Measurements from ENCODE around the gene MARCHF4. TPM values are rescaled to one million over a fixed set of nuclear protein-coding genes. Genes with fewer than 3 reads are reported as not detected.

Gene MARCHF4
- total RNA-seq, 1 donor from 2014 or later: 0.12 TPM

DNA sequence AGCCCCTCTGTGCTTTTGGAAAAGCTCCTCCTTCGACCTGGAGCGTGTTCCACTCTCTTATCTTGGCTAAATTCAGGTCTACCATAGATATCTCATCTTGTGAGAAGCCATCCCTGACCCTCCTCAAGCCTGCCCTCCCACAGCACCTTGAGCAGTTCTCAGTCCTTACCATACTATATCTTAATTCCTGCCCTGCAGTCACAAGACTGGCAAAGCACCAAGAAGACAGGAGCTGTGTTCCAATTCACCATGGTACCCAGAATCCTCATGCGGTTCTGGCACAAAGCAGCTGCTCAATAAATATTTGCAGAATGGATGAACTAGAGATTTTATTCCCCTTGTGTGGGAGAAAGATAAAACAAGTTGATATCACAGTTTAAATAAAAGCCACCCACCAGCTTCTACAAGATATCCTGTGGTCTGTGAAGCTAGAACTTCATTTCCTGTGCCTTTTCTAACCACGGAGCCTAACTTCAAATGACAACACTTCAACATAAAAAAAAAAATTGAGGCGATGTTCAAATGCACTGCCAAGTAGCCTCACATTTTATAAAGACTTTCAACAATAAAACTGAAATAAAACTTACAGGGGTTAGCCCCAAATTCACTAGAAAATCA lies 19.5 kb downstream of the MARCHF4 start:
- intact Hi-C loops (cut with DNase I): no loop called here
- TF ChIP-seq, protein P1, sequence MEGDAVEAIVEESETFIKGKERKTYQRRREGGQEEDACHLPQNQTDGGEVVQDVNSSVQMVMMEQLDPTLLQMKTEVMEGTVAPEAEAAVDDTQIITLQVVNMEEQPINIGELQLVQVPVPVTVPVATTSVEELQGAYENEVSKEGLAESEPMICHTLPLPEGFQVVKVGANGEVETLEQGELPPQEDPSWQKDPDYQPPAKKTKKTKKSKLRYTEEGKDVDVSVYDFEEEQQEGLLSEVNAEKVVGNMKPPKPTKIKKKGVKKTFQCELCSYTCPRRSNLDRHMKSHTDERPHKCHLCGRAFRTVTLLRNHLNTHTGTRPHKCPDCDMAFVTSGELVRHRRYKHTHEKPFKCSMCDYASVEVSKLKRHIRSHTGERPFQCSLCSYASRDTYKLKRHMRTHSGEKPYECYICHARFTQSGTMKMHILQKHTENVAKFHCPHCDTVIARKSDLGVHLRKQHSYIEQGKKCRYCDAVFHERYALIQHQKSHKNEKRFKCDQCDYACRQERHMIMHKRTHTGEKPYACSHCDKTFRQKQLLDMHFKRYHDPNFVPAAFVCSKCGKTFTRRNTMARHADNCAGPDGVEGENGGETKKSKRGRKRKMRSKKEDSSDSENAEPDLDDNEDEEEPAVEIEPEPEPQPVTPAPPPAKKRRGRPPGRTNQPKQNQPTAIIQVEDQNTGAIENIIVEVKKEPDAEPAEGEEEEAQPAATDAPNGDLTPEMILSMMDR (IDR thresholded peaks at IDR 0.05): no peak
- Histone ChIP-seq H3K4me3 (no peak overlapping the region), H3K4me1 (peaks cover 4% of the 10 kb centered on the region), H3K9me3 (no peaks in the 10 kb centered on the region), H3K27ac (peak overlapping the region; percentile 36), H3K27me3 (ENCODE audit: low read depth) (no peaks in the 10 kb centered on the region), H3K36me3 (no peaks in the 10 kb centered on the region)
- ATAC-seq: no peak
- DNase-seq: no peak

DNA sequence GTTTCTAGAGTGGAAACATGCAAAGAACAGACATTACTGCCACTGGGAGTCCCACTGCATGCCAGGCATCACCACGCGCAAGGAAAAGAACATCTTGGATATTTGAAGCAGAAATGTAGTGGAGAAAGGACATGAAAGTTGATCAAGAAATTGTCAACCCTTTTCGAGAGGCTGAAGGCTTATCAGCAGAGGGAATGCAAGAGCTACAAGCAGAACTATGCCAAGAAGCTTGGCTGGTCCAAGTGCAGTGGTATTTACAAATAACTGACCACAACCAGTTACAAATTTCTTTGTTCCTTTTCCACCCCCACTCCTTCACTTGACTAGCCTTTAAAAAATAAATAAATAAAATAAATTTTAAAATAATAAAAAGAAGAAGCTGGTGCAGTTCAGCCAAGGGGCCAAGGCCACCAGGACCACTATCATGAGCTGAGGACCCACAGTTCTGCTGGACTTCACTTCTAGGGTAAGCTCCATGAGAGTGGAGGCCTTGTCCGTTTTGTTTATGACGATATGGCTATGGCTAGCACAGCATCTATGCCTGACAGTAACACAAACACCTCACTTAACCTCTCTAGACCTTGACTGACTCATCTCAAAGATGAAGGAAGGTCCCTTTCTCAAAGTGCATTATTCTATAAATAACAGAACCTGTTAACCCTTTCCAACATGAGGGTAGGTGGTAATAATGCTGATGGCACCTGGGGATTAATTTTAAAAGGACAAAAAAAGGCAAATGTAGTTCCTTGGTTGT lies 20.9 kb downstream of the MARCHF4 start:
- Histone ChIP-seq H3K36me3 (no peaks in the 10 kb centered on the region), H3K4me1 (peaks cover 4% of the 10 kb centered on the region), H3K9me3 (no peaks in the 10 kb centered on the region), H3K27ac (no peak overlapping the region), H3K4me3 (no peak overlapping the region), H3K27me3 (ENCODE audit: low read depth) (no peaks in the 10 kb centered on the region)
- TF ChIP-seq, protein P1 (IDR thresholded peaks at IDR 0.05): no peak
- ATAC-seq (no peak), DNase-seq (no peak)
- intact Hi-C loops (cut with DNase I): no loop called here

DNA sequence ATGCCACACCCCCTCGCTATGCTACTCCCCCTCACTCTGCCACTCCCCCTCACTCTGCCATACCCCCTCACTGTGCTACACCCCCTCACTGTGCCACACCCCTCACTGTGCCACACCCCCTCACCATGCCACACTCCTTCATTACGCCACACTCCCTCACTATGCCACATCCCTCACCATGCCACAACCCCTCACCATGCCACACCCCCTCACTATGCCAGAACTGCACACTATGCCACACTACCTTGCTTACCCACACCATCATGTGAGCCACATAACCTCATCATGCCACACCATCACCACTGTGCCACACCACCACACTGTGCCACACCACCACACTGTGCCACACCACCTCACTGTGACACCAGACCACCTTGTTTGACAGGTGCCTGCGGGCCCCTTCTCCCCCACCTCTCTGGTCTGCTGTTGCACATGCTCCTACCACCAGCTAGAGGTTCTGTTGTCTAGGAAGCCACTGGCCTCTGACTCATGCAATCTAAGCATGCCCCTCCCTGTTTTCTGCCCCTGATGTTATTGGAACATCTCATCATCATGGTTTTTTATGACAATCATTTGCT lies 22.0 kb downstream of the MARCHF4 start:
- intact Hi-C loops (cut with DNase I): no loop called here
- peak; percentile 28 to 59 for ATAC-seq
- no peaks in the 10 kb centered on the region for H3K36me3 ChIP-seq

DNA sequence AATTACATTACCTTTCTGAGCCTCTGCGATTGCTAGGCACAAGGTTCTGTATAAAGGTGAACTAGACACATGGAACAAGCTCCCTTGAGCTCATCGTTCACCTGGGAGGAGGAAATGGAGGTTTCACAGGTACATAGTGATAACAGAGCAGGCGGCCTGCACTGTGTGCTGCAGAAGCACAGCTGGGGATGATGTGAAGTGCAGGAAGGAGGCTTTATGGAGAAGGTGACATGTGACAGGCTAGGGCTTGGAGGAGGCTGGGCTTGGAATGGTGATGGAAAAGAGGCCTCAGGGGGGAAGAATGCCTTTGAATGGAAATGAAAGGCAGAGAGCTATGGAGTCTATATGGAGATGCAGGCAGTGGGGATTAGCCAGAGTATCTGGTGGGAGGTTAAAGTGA lies 22.9 kb downstream of the MARCHF4 start:
- no peaks in the 10 kb centered on the region for H3K36me3 ChIP-seq
- DNase-seq (no peak), ATAC-seq (peak in 1 of 2 donors; percentile 21)
- H3K4me1 ChIP-seq: peaks cover 4% of the 10 kb centered on the region
- no peak overlapping the region for H3K4me3 ChIP-seq
- no peaks in the 10 kb centered on the region for H3K27me3 ChIP-seq (ENCODE audit: low read depth)
- H3K27ac ChIP-seq: no peak overlapping the region
- intact Hi-C loops (cut with DNase I): no loop called here
- TF ChIP-seq, protein P1 (IDR thresholded peaks at IDR 0.05): no peak
- no peaks in the 10 kb centered on the region for H3K9me3 ChIP-seq

More for the DNA sequence above, 22.0 kb downstream of the MARCHF4 start:
- Histone ChIP-seq H3K27ac (no peak overlapping the region), H3K4me3 (no peak overlapping the region), H3K9me3 (no peaks in the 10 kb centered on the region), H3K27me3 (ENCODE audit: low read depth) (no peaks in the 10 kb centered on the region), H3K4me1 (peaks cover 4% of the 10 kb centered on the region)
- no peak for DNase-seq
- TF ChIP-seq, protein P1 (IDR thresholded peaks at IDR 0.05): no peak

DNA sequence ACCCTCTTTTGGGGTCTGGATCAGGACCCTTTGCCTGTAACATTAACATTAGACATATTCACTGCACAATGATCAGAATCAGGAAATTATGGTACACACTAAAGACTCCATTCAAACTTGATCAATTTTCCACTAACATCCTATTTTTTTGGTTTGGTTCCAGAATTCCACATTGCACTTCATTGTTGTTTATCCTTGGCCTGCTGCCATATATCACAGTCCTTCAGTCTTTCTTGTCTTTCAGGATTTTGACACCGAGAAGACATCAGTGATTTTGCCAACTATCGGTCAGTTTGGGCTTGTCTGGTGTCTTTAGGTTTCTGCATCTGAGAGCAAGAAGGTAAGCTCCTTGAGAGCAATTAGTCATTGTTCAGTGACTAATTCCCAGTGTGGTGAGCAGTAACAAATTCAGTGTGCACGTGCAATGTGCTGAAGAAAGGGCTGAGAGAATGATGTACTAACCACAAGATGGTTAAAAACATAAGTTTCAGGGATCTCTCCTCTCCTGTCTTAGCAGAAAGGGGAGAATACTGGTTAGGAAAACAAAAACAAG lies 23.5 kb downstream of the MARCHF4 start:
- H3K36me3 ChIP-seq: no peaks in the 10 kb centered on the region
- DNase-seq (no peak), ATAC-seq (no peak)
- intact Hi-C loops (cut with DNase I): no loop called here
- TF ChIP-seq, protein P1 (IDR thresholded peaks at IDR 0.05): no peak
- H3K4me1 ChIP-seq: peaks cover 4% of the 10 kb centered on the region
- no peaks in the 10 kb centered on the region for H3K9me3 ChIP-seq
- H3K4me3 ChIP-seq: no peak overlapping the region
- no peak overlapping the region for H3K27ac ChIP-seq
- H3K27me3 ChIP-seq (ENCODE audit: low read depth): no peaks in the 10 kb centered on the region

Data from lower lobe of right lung (tissue), 2 donors.